Measurements from ENCODE around the gene NMT1. TPM values are rescaled to one million over a fixed set of nuclear protein-coding genes. Genes with fewer than 3 reads are reported as not detected.

The NMT1 gene
- total RNA-seq, 1 experiment from 2014 or later: 117 TPM

DNA sequence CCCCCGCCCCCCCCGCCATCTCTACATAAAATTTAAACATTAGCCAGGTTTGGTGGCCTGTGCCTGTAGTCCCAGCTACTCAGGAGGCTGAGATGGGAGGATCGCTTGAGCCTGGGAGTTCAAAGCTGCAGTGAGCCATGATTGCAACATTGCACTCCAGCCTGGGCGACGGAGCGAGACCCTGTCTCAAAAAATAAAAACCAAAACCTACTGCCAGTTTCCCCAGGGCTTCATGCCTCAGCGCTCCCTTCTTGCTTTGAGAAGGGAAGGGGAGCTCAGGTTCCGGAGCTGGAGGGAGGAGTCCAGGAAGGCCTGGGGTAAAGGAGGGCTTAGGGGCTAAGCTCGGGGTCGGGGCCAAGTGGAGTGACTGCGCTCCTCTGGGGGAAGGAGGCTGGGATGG, 50.7 kb downstream of the NMT1 start:
- no peaks in the 10 kb centered on the region for H3K9me2 ChIP-seq (replicated peaks; ENCODE audit: low read length)
- no peak for TF ChIP-seq EZH2 (IDR thresholded peaks at IDR 0.05; ENCODE audit: low read length, unreplicated experiment)
- TF ChIP-seq CTCF (conservative IDR thresholded peaks at IDR 0.05; ENCODE audit: low read depth, low read length): no peak
- no peak for TF ChIP-seq EZH2phosphoT487 (IDR thresholded peaks at IDR 0.05; ENCODE audit: borderline replicate concordance, low read length)
- H3K27ac ChIP-seq (ENCODE audit: low read length): no peak overlapping the region
- H3K79me2 ChIP-seq (ENCODE audit: low read length): no peaks in the 10 kb centered on the region
- ATAC-seq (no peak), DNase-seq (no peak)
- no peaks in the 10 kb centered on the region for H4K20me1 ChIP-seq (ENCODE audit: low read length)
- H3K4me2 ChIP-seq (ENCODE audit: low read length): no peak overlapping the region
- POLR2A ChIA-PET (ENCODE audit: unreplicated experiment): no interaction called here
- H3K4me3 ChIP-seq (ENCODE audit: low read length): no peak overlapping the region
- CTCF ChIA-PET: interaction anchor here (1.0 kb wide), 1 partner anchor 21 kb away, joined by 3 read pairs; no protein-coding TSS in a partner anchor
- H3K9ac ChIP-seq (ENCODE audit: low read length): no peak overlapping the region
- TSS peak; percentile 16 for BruUV-seq (replicated peaks)
- no peaks in the 10 kb centered on the region for H3K4me1 ChIP-seq (ENCODE audit: insufficient read depth, low read length)
- no peak overlapping the region for H2AFZ ChIP-seq (ENCODE audit: low read length)
- peaks cover 11% of the 10 kb centered on the region; the same call in 1 of the 2 replicates for H3K36me3 ChIP-seq (ENCODE audit: low read depth, low read length)
- no peaks in the 10 kb centered on the region for H3K27me3 ChIP-seq (ENCODE audit: low read length)
- H3F3A ChIP-seq (ENCODE audit: low read length, unreplicated experiment): no peaks in the 10 kb centered on the region
- intact Hi-C loops (cut with micrococcal nuclease): no loop called here
- H3K9me3 ChIP-seq (ENCODE audit: low read length): no peaks in the 10 kb centered on the region

DNA sequence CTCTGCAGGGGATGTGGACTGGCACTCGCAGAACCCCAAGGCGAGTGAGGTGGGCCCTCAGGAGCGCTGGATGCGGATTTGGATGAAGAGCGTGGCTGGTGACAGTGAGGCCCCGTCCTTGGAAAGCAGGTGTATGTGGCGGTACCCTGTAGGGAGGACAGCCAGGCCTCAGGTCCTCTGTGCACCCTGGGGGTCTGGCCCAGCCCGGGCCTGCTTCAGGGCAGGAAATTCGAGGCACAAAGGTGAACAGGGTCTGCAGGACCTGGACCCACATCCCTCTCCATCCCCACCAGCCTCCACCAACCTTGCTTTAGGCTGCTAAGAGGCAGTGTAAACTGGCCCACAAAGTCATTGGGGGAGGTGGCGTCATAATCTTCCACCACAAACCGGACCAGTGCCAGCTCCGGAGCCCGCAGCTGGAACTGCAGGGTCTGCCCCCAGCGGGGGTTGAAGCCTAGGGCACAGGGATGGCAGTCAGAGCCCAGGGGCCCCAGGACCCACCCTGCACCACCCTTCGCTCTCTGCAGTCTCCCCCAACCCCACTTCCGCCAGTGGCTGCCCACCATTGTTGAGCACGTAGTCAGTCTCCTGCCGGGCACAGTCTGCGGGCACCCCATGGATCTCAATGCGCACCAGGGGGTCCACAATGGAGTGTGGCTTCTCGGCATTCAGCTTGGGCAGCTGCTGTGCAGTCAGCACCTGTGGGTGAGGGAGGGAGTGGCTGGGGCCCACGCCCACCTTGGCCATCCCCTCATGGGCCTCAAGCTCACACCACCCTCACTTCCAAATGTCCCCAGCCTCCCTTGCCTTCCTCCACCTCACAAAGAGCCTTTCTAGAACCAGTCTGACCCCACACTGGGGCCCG, 51.7 kb downstream of the NMT1 start:
- POLR2A ChIA-PET (ENCODE audit: unreplicated experiment): no interaction called here
- H3K4me2 ChIP-seq (ENCODE audit: low read length): no peak overlapping the region
- TF ChIP-seq CTCF (conservative IDR thresholded peaks at IDR 0.05; ENCODE audit: low read depth, low read length): no peak
- H3K36me3 ChIP-seq (ENCODE audit: low read depth, low read length): peaks cover 3% of the 10 kb centered on the region; the same call in 1 of the 2 replicates
- H3F3A ChIP-seq (ENCODE audit: low read length, unreplicated experiment): no peaks in the 10 kb centered on the region
- no peaks in the 10 kb centered on the region for H3K9me3 ChIP-seq (ENCODE audit: low read length)
- H3K9ac ChIP-seq (ENCODE audit: low read length): no peak overlapping the region
- no peaks in the 10 kb centered on the region for H3K27me3 ChIP-seq (ENCODE audit: low read length)
- DNase-seq (no peak), ATAC-seq (no peak)
- no peaks in the 10 kb centered on the region for H3K9me2 ChIP-seq (replicated peaks; ENCODE audit: low read length)
- no TSS peak for BruUV-seq (replicated peaks)
- H4K20me1 ChIP-seq (ENCODE audit: low read length): no peaks in the 10 kb centered on the region
- no peak overlapping the region for H3K4me3 ChIP-seq (ENCODE audit: low read length)
- H2AFZ ChIP-seq (ENCODE audit: low read length): no peak overlapping the region
- intact Hi-C loops (cut with micrococcal nuclease): no loop called here
- H3K79me2 ChIP-seq (ENCODE audit: low read length): no peaks in the 10 kb centered on the region
- H3K4me1 ChIP-seq (ENCODE audit: insufficient read depth, low read length): no peaks in the 10 kb centered on the region
- CTCF ChIA-PET: no interaction called here
- no peak overlapping the region for H3K27ac ChIP-seq (ENCODE audit: low read length)

DNA sequence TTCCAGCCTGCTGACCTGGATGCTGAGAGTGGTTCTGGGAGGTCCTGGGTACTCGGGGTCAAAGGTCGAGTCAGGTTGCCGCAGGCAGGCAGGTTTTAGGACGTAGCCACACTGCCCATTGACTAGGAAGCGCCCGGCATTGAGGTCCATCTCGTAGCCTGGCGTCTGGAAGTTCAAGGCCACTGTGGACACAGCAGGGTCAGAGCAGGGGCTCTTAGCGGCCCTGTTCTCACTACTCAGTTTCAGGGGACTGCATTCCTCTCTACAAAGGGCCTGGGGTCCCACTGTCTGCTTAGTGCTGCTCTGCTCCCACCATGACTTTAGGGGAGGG, 52.3 kb downstream of the NMT1 start:
- Histone ChIP-seq H3K27me3 (ENCODE audit: low read length) (no peaks in the 10 kb centered on the region), H4K20me1 (ENCODE audit: low read length) (no peaks in the 10 kb centered on the region), H3K79me2 (ENCODE audit: low read length) (no peaks in the 10 kb centered on the region), H3K4me1 (ENCODE audit: insufficient read depth, low read length) (no peaks in the 10 kb centered on the region), H3K4me2 (ENCODE audit: low read length) (no peak overlapping the region), H3K27ac (ENCODE audit: low read length) (no peak overlapping the region), H3K9me3 (ENCODE audit: low read length) (no peaks in the 10 kb centered on the region), H3K9ac (ENCODE audit: low read length) (no peak overlapping the region), H2AFZ (ENCODE audit: low read length) (no peak overlapping the region), H3K9me2 (replicated peaks; ENCODE audit: low read length) (no peaks in the 10 kb centered on the region), H3F3A (ENCODE audit: low read length, unreplicated experiment) (no peaks in the 10 kb centered on the region), H3K36me3 (ENCODE audit: low read depth, low read length) (no peaks in the 10 kb centered on the region; the same call in 1 of the 2 replicates), H3K4me3 (ENCODE audit: low read length) (no peak overlapping the region)
- ChIA-PET POLR2A (ENCODE audit: unreplicated experiment) (no interaction called here), CTCF (no interaction called here)
- ATAC-seq (no peak), DNase-seq (no peak)
- TF ChIP-seq EZH2phosphoT487 (IDR thresholded peaks at IDR 0.05; ENCODE audit: borderline replicate concordance, low read length) (no peak), CTCF (conservative IDR thresholded peaks at IDR 0.05; ENCODE audit: low read depth, low read length) (no peak), EZH2 (IDR thresholded peaks at IDR 0.05; ENCODE audit: low read length, unreplicated experiment) (no peak)
- BruUV-seq (replicated peaks): no TSS peak
- intact Hi-C loops (cut with micrococcal nuclease): no loop called here

Data from PC-3 (cell line).